Natural killer cell (primary cell): ENCODE results near the gene CTXND2. TPM values are rescaled to one million over a fixed set of nuclear protein-coding genes. Genes with fewer than 3 reads are reported as not detected.
"Not testable (repeated sequence)": the region's sequence is repeated elsewhere in the genome, so short reads cannot be mapped to it uniquely, and the experiment has no call there.

Experiments used
- ATAC-seq, 3 donors: fragments of 150-1000 bp in 2 of 3; fragments of 200-7000 bp in 1 of 3; cut with Tn5 transposase; 1 replicate in 1 of 3; 2 replicates in 2 of 3; pipeline ENCODE4 v1.10.0; 2021; ENCODE audit warnings: mild to moderate bottlenecking in 2 of 3, moderate library complexity in 2 of 3
- DNase-seq, 2 donors: peaks; one replicate each; pipeline versions ENCODE4 v3.0.0 to v3.0.0-alpha.2; 2013 to 2021; ENCODE audit warnings: mixed read lengths in 1 of 2
- H3K27ac ChIP-seq: one replicate; pipeline ENCODE4 v1.5.1; 2013; ENCODE audit warnings: mild to moderate bottlenecking, low read length
- H3K27me3 ChIP-seq: one replicate; pipeline ENCODE4 v1.6.1; 2013; ENCODE audit warnings: low read length; ENCODE audit not compliant: control insufficient read depth, insufficient read depth
- H3K36me3 ChIP-seq: one replicate; pipeline ENCODE4 v1.6.1; 2013; ENCODE audit warnings: low read length; ENCODE audit not compliant: control insufficient read depth, insufficient read depth
- H3K4me1 ChIP-seq: one replicate; pipeline ENCODE4 v1.6.1; 2013; ENCODE audit warnings: low read length; ENCODE audit not compliant: control insufficient read depth, insufficient read depth
- H3K4me3 ChIP-seq: one replicate; pipeline ENCODE4 v1.5.1; 2013; ENCODE audit warnings: low read length
- H3K9me3 ChIP-seq: one replicate; pipeline ENCODE4 v1.6.1; 2013; ENCODE audit warnings: low read length; ENCODE audit not compliant: control insufficient read depth, insufficient read depth
- H3K27ac Mint-ChIP-seq, 2 donors: one replicate each; pipeline ENCODE4 v1.8.0; 2022; ENCODE audit warnings: mild to moderate bottlenecking in 2 of 2, mixed read lengths in 2 of 2, moderate library complexity in 1 of 2
- H3K27me3 Mint-ChIP-seq, 2 donors: one replicate each; pipeline ENCODE4 v1.8.0; 2022; ENCODE audit warnings: low read depth in 2 of 2, mixed read lengths in 2 of 2
- H3K36me3 Mint-ChIP-seq: one replicate; pipeline ENCODE4 v1.8.0; 2022; ENCODE audit warnings: mixed read lengths
- H3K4me1 Mint-ChIP-seq, 2 donors: one replicate each; pipeline ENCODE4 v1.8.0; 2022; ENCODE audit warnings: mixed read lengths in 2 of 2
- H3K4me3 Mint-ChIP-seq: one replicate; pipeline ENCODE4 v1.8.0; 2022; ENCODE audit warnings: mild to moderate bottlenecking, moderate library complexity, mixed read lengths
- H3K9me3 Mint-ChIP-seq, 2 donors: one replicate each; pipeline ENCODE4 v1.8.0; 2022; ENCODE audit warnings: mixed read lengths in 2 of 2
- CTCF ChIP-seq: fragments of 200-600 bp; IDR thresholded peaks from one replicate; pipeline ENCODE4 v1.8.0; 2022; ENCODE audit warnings: antibody characterized with exemption
- WGBS: methylation state at CpG from one replicate; pipeline ENCODE4 v1.1.7; 2013; ENCODE audit warnings: missing lambda C conversion rate; ENCODE audit not compliant: insufficient coverage; 5-methylcytosine and 5-hydroxymethylcytosine counted together
- intact Hi-C: fragments of 100-400 bp; cut with micrococcal nuclease; formaldehyde crosslinking; loops from one replicate; pipeline ENCODE4 v1.14.2; 2022
- total RNA-seq, 4 donors: library from RNA; stranded (reverse); fragments of 120-200 nt in 1 of 4; gene quantifications; one replicate each; pipeline versions ENCODE4 v1.2.3 to v1.2.4, GENCODE V29; 2013 to 2022

The CTXND2 gene
- total RNA-seq, 3 donors from 2014 or later (not counting 1 experiment from before 2014, with no cell fraction given) = not detected

GRCh38 chr1:150876119-150876454 lies 10.8 kb upstream of the CTXND2 start:
- Histone ChIP-seq H3K4me3 (peak overlapping the region; percentile 63), H3K36me3 (no peaks in the 10 kb centered on the region), H3K4me1 (peaks cover 12% of the 10 kb centered on the region), H3K27me3 (no peaks in the 10 kb centered on the region), H3K27ac (peak overlapping the region; percentile 61), H3K9me3 (no peaks in the 10 kb centered on the region)
- DNase-seq (no peak), ATAC-seq (peak in 1 of 3 donors; percentile 36)
- no peak for TF ChIP-seq CTCF
- Mint-ChIP-seq H3K9me3 (no peaks in the 10 kb centered on the region), H3K27ac (peak overlapping the region; percentile 90 to 95), H3K4me1 (peaks cover 18 to 23% of the 10 kb centered on the region in 2 donors), H3K27me3 (no peaks in the 10 kb centered on the region), H3K4me3 (peak overlapping the region; percentile 91), H3K36me3 (no peaks in the 10 kb centered on the region)
- under 1% methylated on average over 23 of the region's 23 CpGs for WGBS
- intact Hi-C loops = loop anchor here (1.0 kb wide), 1 partner anchor 50 kb away; the partner anchor contains the start of gene SETDB1

DNA sequence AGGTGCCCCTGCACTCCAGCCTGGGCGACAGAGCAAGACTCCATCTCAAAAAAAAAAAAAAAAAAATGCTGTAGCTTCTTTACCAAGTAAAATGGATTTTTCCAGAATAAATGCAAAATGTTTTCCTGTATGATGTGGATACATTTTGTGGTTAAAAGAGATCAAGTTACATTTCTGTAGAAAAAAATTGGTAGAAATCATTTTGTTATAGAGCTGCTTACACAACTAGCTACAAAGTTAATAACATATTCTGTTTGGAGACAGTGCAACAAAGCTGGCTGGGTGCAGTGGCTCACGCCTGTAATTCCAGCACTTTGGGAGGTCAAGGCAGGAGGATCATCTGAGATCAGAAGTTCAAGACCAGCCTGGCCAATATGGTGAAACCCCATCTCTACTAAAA lies 8.0 kb upstream of the CTXND2 start:
- H3K27me3 Mint-ChIP-seq = not testable (repeated sequence)

DNA sequence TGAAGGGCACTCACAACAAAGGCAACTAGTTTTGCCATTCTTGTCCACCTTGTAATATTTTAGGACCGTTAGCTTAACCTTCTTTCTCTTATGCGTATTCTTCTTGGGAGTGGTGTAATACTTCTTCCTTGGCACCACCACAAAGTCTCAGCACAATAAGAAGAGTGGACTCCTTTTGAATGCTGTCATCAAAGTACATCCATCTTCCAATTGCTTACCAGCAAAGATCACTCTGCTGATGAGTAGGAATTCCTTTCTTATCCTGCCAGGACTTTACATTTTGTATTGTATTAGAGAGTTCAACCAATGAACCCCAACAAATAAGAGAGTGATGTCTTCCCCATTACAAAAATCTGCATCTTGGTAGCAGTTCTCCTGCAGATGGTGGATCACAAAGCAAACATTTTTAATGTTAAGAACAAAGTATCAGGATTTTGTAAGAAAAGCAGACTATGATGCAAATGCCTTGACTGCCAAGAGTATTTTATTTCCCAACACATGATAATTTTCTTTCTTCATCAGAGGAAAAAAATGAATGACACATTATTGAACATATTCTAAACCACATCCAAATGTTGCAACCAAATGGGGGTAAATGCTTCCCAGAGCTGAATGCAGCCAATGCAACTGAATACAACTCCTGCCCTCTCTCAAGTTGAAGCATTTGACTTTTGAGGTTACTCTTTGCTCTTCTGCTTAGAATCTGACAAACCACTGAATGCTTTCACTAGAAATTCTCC lies 5.4 kb upstream of the CTXND2 start:
- 100% methylated on average over 2 of the region's 2 CpGs for WGBS
- H3K4me1 Mint-ChIP-seq = peaks cover 0 to 4% of the 10 kb centered on the region in 2 donors
- H3K4me3 ChIP-seq = no peak overlapping the region
- no peaks in the 10 kb centered on the region for H3K36me3 ChIP-seq
- intact Hi-C loops = no loop called here
- no peaks in the 10 kb centered on the region for H3K9me3 ChIP-seq
- ATAC-seq (no peak), DNase-seq (no peak)
- no peak for TF ChIP-seq CTCF
- H3K27me3 ChIP-seq = no peaks in the 10 kb centered on the region
- H3K36me3 Mint-ChIP-seq = no peaks in the 10 kb centered on the region
- H3K9me3 Mint-ChIP-seq = no peaks in the 10 kb centered on the region
- H3K27ac Mint-ChIP-seq = no peak overlapping the region
- H3K4me1 ChIP-seq = peaks cover 6% of the 10 kb centered on the region
- H3K27me3 Mint-ChIP-seq = peaks cover 0 to 7% of the 10 kb centered on the region in 2 donors
- no peak overlapping the region for H3K4me3 Mint-ChIP-seq
- no peak overlapping the region for H3K27ac ChIP-seq

More for the DNA sequence above, 8.0 kb upstream of the CTXND2 start:
- H3K4me3 Mint-ChIP-seq, H3K36me3 ChIP-seq, H3K4me3 ChIP-seq, H3K27ac Mint-ChIP-seq, H3K27me3 ChIP-seq, H3K9me3 Mint-ChIP-seq, DNase-seq, H3K27ac ChIP-seq, H3K36me3 Mint-ChIP-seq, intact Hi-C loops, H3K9me3 ChIP-seq, ATAC-seq: not testable (repeated sequence)
- H3K4me1 Mint-ChIP-seq = peaks cover 18 to 22% of the 10 kb centered on the region in 2 donors
- H3K4me1 ChIP-seq = peaks cover 12% of the 10 kb centered on the region
- WGBS = 100% methylated on average over 1 of the region's 2 CpGs

DNA sequence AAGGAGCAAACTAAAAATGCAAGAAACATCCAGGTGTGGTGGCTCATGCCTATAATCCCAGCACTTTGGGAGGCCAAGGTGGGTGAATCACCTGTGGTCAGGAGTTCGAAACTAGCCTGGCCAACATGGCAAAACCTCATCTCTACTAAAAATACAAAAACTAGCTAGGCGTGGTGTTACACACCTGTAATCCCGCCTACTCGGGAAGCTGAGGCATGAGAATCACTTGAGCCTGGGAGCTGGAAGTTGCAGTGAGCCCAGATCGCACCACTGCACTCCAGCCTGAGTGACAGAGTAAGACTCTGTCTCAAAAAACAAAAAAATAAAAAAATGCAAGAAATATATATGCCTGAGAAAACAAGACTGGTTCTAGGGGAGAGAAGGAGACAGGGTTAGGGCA lies 3.8 kb upstream of the CTXND2 start:
- 92% methylated on average over 5 of the region's 5 CpGs for WGBS
- H3K4me1 Mint-ChIP-seq, H3K27me3 ChIP-seq, H3K4me3 ChIP-seq, intact Hi-C loops, DNase-seq, H3K4me3 Mint-ChIP-seq, H3K36me3 Mint-ChIP-seq, H3K27ac Mint-ChIP-seq, H3K36me3 ChIP-seq, ATAC-seq, H3K27ac ChIP-seq, H3K9me3 ChIP-seq, H3K27me3 Mint-ChIP-seq, H3K9me3 Mint-ChIP-seq, H3K4me1 ChIP-seq: not testable (repeated sequence)
